ENCODE measurements around the gene PNKP.

GRCh38 chr19:49891393-49891792 lies 24.0 kb upstream of the PNKP start:
- no peak for TF ChIP-seq CREB1 (CRISPR knock-in tag; IDR thresholded peaks at IDR 0.05)
- TF ChIP-seq CTCF (IDR thresholded peaks at IDR 0.05) = no peak
